H1 (cell line): ENCODE measurements around the gene VPS35L.
A peak's percentile ranks its signal among the peaks of the same experiment; 100 is the strongest.

Source experiments
- CHD1 ChIP-seq: IDR thresholded peaks from 2 replicates; pipeline ENCODE4 v1.6.1; 2012; ENCODE audit warnings: low read depth, low read length, improper control_type of control experiment
- EP300 ChIP-seq, 2 experiments: IDR thresholded peaks; 1 replicate in 1 of 2; 2 replicates in 1 of 2; pipeline ENCODE4 v1.6.1; 2011 to 2012; ENCODE audit warnings: low read depth in 2 of 2, low read length in 2 of 2, mild to moderate bottlenecking in 2 of 2, borderline replicate concordance in 1 of 2, inconsistent platforms in 1 of 2, moderate library complexity in 1 of 2
- EZH2 ChIP-seq: fragments of 200-600 bp; sonication (generic); IDR thresholded peaks from 2 replicates; pipeline ENCODE4 v1.7.1; 2012; ENCODE audit warnings: low read depth, mild to moderate bottlenecking, moderate library complexity, low read length, inconsistent platforms; ENCODE audit not compliant: severe bottlenecking
- GTF2F1 ChIP-seq: IDR thresholded peaks from 2 replicates; pipeline ENCODE4 v1.6.1; 2012; ENCODE audit warnings: low read depth, low read length, improper control_type of control experiment, borderline replicate concordance
- POLR2A ChIP-seq, 2 experiments: IDR thresholded peaks; 1 replicate in 1 of 2; 2 replicates in 1 of 2; pipeline ENCODE4 v1.6.1; 2011; ENCODE audit warnings: low read depth in 2 of 2, low read length in 2 of 2, mild to moderate bottlenecking in 2 of 2; ENCODE audit errors: control extremely low read depth in 1 of 2
- SP2 ChIP-seq: IDR thresholded peaks from 2 replicates; pipeline ENCODE4 v1.6.1; 2012; ENCODE audit warnings: mild to moderate bottlenecking, low read length, inconsistent platforms

DNA sequence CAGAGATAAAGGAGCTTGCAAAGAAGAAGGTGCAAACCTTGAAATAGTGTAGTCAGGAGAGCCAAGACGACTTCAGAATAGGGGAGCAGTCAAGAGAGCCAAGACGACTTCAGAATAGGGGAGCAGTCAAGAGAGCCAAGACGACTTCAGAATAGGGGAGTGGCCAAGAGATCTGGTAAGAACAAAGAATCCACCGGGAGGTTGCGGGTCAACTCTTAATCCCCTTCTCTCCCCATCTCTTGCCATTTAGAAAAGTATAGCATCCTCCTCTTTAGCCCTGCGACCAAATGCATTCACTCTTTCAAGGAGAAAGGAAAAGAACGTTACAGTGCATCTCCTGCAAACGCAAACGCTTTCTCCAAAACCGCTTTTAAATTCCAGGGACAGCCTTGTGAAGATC, 161.8 kb downstream of the VPS35L start:
- no peak for TF ChIP-seq SP2
- TF ChIP-seq CHD1: no peak
- no peak for TF ChIP-seq EZH2
- TF ChIP-seq GTF2F1: no peak
- peak in 1 of 2 experiments; percentile 3; a peak in 1 of 3 replicates for TF ChIP-seq POLR2A (IDR thresholded peaks at IDR 0.05; ENCODE audit: control extremely low read depth in 1 of 2, low read depth in 2 of 2, low read length in 2 of 2)
- TF ChIP-seq EP300 (IDR thresholded peaks at IDR 0.05; ENCODE audit: borderline replicate concordance in 1 of 2, low read depth in 2 of 2, low read length in 2 of 2): no peak
